Esophagus mucosa (tissue), 1 donor: Measurements from ENCODE around the gene CCL26. TPM values are rescaled to one million over a fixed set of nuclear protein-coding genes. Genes with fewer than 3 reads are reported as not detected.
A peak's percentile ranks its signal among the peaks of the same experiment; 100 is the strongest.
"Not testable (repeated sequence)": the region's sequence is repeated elsewhere in the genome, so short reads cannot be mapped to it uniquely, and the experiment has no call there.

Experiments
- ATAC-seq: fragments of 200-7000 bp; cut with Tn5 transposase; one replicate; pipeline ENCODE4 v1.9.1; 2020
- total RNA-seq: library from RNA; stranded (reverse); gene quantifications from one replicate; pipeline ENCODE4 v1.2.4, GENCODE V29; 2023
- donor health status: DM: yes; HTN: yes; CAD: no.

CCL26 gene
- total RNA-seq, 1 donor from 2014 or later: not detected

- no peak for ATAC-seq
These were observed 17.4 kb upstream of the CCL26 start for GRCh38 chr7:75789361-75789924.

DNA sequence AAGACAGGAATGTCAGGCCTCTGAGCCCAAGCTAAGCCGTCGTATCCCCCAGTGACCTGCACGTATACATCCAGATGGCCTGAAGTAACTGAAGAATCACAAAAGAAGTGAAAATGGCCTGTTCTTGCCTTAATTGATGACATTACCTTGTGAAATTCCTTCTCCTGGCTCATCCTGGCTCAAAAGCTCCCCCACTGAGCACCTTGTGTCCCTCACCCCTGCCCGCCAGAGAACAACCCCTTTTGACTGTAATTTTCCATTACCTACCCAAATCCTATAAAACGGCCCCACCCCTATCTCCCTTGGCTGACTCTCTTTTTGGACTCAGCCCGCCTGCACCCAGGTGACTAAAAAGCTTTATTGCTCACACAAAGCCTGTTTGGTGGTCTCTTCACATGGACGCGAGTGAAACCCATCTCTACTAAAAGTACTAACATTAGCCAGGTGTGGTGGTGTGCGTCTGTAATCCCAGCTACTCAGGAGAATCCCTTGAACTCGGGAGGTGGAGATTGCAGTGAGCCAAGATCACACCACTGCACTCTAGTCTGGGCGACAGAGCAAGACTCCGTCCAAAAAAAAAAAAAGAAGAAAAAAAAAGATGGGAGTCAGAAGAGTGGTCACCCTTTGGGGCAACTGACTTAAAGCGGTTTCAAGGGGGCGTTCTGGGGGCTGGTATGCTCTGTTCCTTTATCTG, 16.3 kb upstream of the CCL26 start:
- ATAC-seq: not testable (repeated sequence)

DNA sequence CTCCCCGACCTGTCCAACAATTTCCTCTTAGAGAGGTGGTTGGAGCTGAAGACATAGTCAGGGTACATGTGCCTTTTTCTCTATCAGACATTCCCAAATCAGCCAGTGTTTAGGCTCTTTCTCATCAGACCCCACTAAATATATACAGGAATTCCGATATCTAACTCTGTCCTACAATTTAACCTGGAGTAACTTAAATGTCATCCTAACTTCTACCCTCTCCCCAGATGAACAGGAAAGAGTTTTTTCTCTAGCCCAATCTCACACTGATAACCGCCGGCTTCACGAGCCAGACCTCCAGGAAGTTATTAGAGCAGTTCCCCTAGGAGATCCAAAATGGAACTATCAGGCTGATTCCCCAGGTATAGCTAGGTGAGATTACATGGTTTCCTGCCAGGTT, 11.0 kb upstream of the CCL26 start:
- not testable (repeated sequence) for ATAC-seq

DNA sequence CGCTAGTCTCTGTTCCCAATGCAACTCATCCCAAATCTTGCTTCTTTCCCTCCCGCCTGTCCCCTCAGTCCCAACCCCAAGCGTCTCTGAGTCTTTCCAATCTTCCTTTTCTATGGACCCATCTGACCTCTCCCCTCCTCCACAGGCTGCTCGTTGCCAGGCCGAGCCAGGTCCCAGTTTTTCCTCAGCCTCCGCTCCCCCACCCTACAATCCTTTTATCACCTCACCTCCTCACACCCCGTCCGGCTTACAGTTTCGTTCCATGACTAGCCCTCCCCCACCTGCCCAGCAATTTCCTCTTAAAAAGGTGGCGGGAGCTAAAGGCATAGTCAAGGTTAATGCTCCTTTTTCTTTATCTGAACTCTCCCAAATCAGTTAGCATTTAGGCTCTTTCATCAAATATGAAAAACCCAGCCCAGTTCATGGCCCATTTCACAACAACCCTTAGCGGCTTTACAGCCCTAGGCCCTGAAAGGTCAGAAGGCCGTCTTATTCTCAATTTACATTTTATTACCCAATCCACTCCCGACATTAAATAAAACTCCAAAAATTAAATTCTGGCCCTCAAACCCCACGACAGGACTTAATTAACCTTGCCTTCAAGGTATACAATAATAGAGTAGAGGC, 8.7 kb upstream of the CCL26 start:
- not testable (repeated sequence) for ATAC-seq

- not testable (repeated sequence) for ATAC-seq
These were observed 7.5 kb upstream of the CCL26 start for GRCh38 chr7:75779516-75779915.

- ATAC-seq: not testable (repeated sequence)
These were observed 7.0 kb upstream of the CCL26 start for GRCh38 chr7:75779035-75779434.

GRCh38 chr7:75776295-75776971, 4.4 kb upstream of the CCL26 start:
- peak; percentile 60 for ATAC-seq

DNA sequence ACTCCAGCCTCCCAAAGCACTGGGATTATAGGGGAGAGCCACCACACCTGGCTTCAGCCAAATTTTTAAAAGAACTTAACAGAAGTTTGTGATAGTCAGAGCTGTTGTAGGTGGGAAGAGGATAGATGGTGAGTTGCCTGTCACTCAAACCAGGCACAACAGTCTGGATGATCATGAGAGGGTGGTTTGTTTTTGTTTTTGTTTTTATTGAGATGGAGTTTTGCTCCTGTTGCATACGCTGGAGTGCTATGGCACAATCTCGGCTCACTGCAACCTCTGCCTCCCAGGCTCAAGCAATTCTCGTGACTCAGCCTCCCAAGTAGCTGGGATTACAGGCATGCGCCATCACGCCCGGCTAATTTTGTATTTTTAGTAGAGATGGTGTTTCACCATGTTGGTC, 1.9 kb upstream of the CCL26 start:
- not testable (repeated sequence) for ATAC-seq

- peak; percentile 51 for ATAC-seq
These were observed 787 bp downstream of the CCL26 start for GRCh38 chr7:75771224-75771623.

DNA sequence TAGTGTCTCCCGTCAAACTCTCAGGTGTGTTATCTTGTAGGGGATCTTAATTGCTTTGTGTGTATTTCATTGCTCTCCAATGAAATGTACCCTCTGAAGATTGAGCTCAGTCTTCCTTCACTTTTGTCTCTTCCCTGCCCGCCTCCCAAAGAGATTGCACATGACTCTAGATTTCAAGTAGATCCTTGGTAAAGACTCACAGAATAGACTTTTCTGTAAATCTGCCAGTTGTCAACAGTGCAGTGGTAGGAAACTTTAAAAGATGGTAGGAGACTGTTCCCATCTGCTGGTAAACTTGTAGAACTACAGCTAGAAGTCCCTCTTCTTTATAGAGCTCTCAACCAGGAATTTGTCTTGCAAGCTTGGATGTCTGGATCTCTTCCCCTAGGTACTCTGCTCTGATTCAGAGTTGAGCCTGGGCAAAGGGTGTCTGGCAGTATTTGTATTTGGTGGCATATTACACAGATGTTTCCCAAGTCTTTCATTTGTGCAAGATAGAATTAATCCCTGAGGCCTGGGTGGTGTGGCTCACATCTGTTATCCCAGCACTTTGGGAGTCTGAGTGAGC, 9.6 kb downstream of the CCL26 start:
- peak; percentile 88 for ATAC-seq

- ATAC-seq: not testable (repeated sequence)
These were observed 10.2 kb downstream of the CCL26 start for GRCh38 chr7:75761801-75762200.

- ATAC-seq: no peak
These were observed 13.5 kb downstream of the CCL26 start for GRCh38 chr7:75758491-75758890.

DNA sequence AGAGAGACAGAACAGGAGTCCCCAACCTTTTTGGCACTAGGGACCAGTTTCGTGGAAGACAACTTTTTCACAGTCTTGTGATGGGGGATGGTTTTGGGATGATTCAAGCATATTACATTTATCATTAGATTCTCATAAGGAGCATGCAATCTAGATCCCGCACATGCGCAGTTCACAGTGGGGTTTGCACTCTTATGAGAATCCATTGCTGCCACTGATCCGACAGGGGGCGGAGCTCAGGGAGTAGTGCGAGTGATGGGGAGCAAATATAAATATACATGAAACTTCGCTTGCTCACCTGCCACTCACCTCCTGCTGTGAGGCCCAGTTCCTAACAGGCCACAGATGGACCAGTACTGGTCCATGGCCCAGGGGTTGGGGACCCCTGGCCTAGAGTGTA, 14.2 kb downstream of the CCL26 start:
- ATAC-seq: no peak

- ATAC-seq: no peak
These were observed 14.9 kb downstream of the CCL26 start for GRCh38 chr7:75756991-75757676.

- no peak for ATAC-seq
These were observed 15.6 kb downstream of the CCL26 start for GRCh38 chr7:75756206-75756990.

DNA sequence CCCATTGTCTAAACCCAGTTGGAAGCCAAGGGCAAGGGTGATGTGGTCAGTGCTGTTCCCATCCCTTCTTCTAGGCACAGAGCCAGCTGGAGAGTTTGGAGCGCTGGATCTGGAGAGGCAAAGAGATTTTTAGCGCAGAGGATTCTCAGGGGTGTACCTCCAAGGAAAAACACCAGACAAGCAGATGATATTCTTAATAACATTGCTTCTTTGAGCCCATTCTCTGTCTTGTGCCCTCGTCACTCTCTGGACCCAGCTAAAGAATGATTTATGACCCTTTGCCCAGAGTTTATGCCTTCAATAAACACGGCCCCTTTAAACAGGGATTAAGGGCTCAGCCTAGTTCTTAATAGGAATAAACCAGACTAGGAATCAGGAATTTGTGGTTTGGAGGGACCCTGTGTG, 28.6 kb downstream of the CCL26 start:
- ATAC-seq: no peak

GRCh38 chr7:75740846-75741497, 31.0 kb downstream of the CCL26 start:
- no peak for ATAC-seq

GRCh38 chr7:75739796-75740672, 32.0 kb downstream of the CCL26 start:
- no peak for ATAC-seq

DNA sequence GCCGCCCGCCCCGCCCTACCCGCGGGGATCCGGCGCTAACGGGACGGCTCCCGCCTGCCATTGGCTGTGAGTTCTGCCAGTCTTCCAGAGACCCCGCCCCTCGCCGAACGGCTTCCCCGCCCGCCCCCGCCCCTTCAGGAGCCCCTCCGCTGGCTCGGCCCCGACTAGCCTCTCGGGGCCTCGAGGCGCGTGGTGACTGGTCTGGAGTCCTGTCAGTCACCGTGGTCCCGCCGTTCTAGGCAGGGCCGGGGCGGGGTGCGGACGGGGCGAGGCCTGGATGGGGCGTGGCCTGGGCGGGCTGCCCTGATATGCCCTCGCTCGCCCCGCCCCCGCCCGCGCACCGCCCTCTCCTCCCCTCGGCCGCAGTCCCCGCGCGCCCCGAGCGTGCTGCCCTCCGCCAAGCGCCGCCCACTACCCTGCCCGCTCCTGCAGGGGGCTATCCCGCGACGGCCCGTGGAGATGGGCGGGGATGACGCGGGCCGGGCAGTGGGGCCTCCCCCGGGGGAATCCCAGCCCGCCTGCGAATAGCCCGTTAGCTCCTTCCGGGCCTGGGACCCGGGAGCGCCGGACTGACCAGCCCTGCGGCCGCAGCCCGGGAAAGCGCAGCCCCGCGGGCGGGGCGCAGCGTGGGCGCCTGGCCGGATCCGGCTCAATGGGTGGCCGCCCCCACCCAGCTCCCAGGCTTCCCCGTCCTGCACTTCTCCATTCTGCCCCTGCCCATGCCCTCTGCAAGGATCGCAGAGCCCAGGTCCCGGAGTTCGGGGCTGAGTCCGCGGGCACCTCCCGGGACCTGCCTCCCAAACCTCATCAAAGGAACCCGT, 32.8 kb downstream of the CCL26 start:
- peak; percentile 100 for ATAC-seq
